ENCODE measurements around the gene TUSC2. TPM values are rescaled to one million over a fixed set of nuclear protein-coding genes. Genes with fewer than 3 reads are reported as not detected.

TUSC2 gene
- 34.0 TPM for total RNA-seq (2021; ENCODE audit: unreplicated experiment)
- 28.2 and 34.0 TPM in 2 replicates for polyA plus RNA-seq (2012)
- percentile 74 among the genes with signal in this experiment for Bru-seq, nascent RNA
- BruChase-seq, experiment 1, labeled RNA remaining after a 6-hour chase: percentile 71 among the genes with signal in this experiment
- BruChase-seq, experiment 2, labeled RNA remaining after a 2-hour chase: percentile 90 among the genes with signal in this experiment
- long read RNA-seq, transcript TUSC2-201 (3 exons, 1,691 nt): major isoform, 36 of 58 reads
- long read RNA-seq, partial matches to known transcripts: 6 of 58 reads
- long read RNA-seq, other reads (novel, unspliced or antisense): 11 of 58 reads

GRCh38 chr3:50327943-50328691 lies at the start of gene TUSC2:
Gene TUSC2, minus strand, starts transcription at chr3:50328223. Its CDS starts 124 bp downstream, at chr3:50328099.
- ChIA-PET CTCF (interaction anchor here (0.7 to 2.0 kb wide), 8 partner anchors 9 to 214 kb away, joined by 3 to 14 read pairs (median 3); partner anchors contain the start of genes CYB561D2, HYAL3, NAA80 and NPRL2), POLR2A (interaction anchor here (0.9 to 2.2 kb wide), 6 partner anchors 9 to 92 kb away, joined by 3 to 25 read pairs (median 4); partner anchors contain the start of genes CYB561D2, GNAI2, HYAL3 and NAA80), RAD21 (ENCODE audit: low non-redundant PET in 1 of 2, low total read pairs in 2 of 2, uncharacterized antibody in 2 of 2, unreplicated experiment in 2 of 2) (interaction anchor here in 1 of 2 experiments (0.6 to 1.4 kb wide), 2 partner anchors 10 to 29 kb away, joined by 3 to 5 read pairs; partner anchors contain the start of genes HYAL3 and NAA80)
- H3K79me2 ChIP-seq (ENCODE audit: insufficient read depth, low read length): peaks cover 54% of the 10 kb centered on the region
- intact Hi-C loops (cut with micrococcal nuclease): no loop called here
- H3K4me1 ChIP-seq (ENCODE audit: control insufficient read depth in 1 of 2, insufficient read depth in 2 of 2, low read length in 2 of 2): peaks cover 11 to 28% of the 10 kb centered on the region in 2 experiments
- H3K9ac ChIP-seq (ENCODE audit: low read length): peak within 1 kb of the TSS; percentile 86
- TF ChIP-seq POLR2A (IDR thresholded peaks at IDR 0.05; ENCODE audit: borderline replicate concordance, extremely low read depth, insufficient read depth, insufficient read length) (no peak), EZH2 (IDR thresholded peaks at IDR 0.05) (no peak), MAX (IDR thresholded peaks at IDR 0.05) (no peak), POLR2AphosphoS5 (IDR thresholded peaks at IDR 0.05; ENCODE audit: low read depth, low read length) (peak; percentile 79), SP1 (IDR thresholded peaks at IDR 0.05; ENCODE audit: low read depth) (no peak), CBX3 (IDR thresholded peaks at IDR 0.05; ENCODE audit: low read depth) (no peak), ZFX (IDR thresholded peaks at IDR 0.05) (peak; percentile 66; the same call in 1 of the 2 replicates), TCF7L2 (IDR thresholded peaks at IDR 0.05; ENCODE audit: borderline replicate concordance, extremely low read depth, insufficient read depth, insufficient read length) (peak; percentile 81), SIN3A (IDR thresholded peaks at IDR 0.05; ENCODE audit: low read depth) (no peak), EGR1 (IDR thresholded peaks at IDR 0.05; ENCODE audit: low read depth) (no peak), CTCF (IDR thresholded peaks at IDR 0.05 in 2 of 3, conservative IDR thresholded peaks at IDR 0.05 in 1 of 3; ENCODE audit: borderline replicate concordance in 1 of 3, insufficient read depth in 1 of 3, low read depth in 2 of 3, low read length in 2 of 3) (no peak), SRF (IDR thresholded peaks at IDR 0.05; ENCODE audit: low read depth) (no peak)
- TF ChIP-seq, protein P1, sequence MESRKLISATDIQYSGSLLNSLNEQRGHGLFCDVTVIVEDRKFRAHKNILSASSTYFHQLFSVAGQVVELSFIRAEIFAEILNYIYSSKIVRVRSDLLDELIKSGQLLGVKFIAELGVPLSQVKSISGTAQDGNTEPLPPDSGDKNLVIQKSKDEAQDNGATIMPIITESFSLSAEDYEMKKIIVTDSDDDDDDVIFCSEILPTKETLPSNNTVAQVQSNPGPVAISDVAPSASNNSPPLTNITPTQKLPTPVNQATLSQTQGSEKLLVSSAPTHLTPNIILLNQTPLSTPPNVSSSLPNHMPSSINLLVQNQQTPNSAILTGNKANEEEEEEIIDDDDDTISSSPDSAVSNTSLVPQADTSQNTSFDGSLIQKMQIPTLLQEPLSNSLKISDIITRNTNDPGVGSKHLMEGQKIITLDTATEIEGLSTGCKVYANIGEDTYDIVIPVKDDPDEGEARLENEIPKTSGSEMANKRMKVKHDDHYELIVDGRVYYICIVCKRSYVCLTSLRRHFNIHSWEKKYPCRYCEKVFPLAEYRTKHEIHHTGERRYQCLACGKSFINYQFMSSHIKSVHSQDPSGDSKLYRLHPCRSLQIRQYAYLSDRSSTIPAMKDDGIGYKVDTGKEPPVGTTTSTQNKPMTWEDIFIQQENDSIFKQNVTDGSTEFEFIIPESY (IDR thresholded peaks at IDR 0.05; ENCODE audit: extremely low read depth, insufficient replicate concordance, low read length): no peak
- H3K9me2 ChIP-seq (ENCODE audit: insufficient read depth): no peaks in the 10 kb centered on the region
- no peaks in the 10 kb centered on the region for H4K20me1 ChIP-seq (ENCODE audit: insufficient read depth)
- H2AFZ ChIP-seq (ENCODE audit: low read depth, low read length, poor library complexity, severe bottlenecking): no peak within 1 kb of the TSS
- no TSS peak for BruUV-seq (replicated peaks)
- H3K27me3 ChIP-seq (ENCODE audit: insufficient read depth, low read length): no peaks in the 10 kb centered on the region
- peak within 1 kb of the TSS; percentile 61 for H3K27ac ChIP-seq (ENCODE audit: low read depth, low read length)
- H3K9me3 ChIP-seq (ENCODE audit: control insufficient read depth in 1 of 2, insufficient read depth in 1 of 2, low read depth in 1 of 2, low read length in 2 of 2): no peaks in the 10 kb centered on the region
- peak; percentile 82 for ATAC-seq
- DNase-seq (ENCODE audit: low read depth, low spot score): peak; percentile 93
- H3K4me3 ChIP-seq (replicated peaks in 1 of 2; ENCODE audit: low read depth in 1 of 2, low read length in 2 of 2): peak within 1 kb of the TSS; percentile 87 to 98
- peaks cover 36 to 37% of the 10 kb centered on the region in 2 experiments; a peak in 3 of 4 replicates for H3K36me3 ChIP-seq (ENCODE audit: control insufficient read depth in 1 of 2, insufficient read depth in 2 of 2, low read length in 2 of 2)
- H3K4me2 ChIP-seq (ENCODE audit: low read length): peak within 1 kb of the TSS; percentile 88
